ENCODE measurements around the gene ATXN1L.

ATXN1L gene

GRCh38 chr16:71869089-71869488 is 23.3 kb downstream of the ATXN1L start:
- no peak for DNase-seq
- Histone ChIP-seq H3K9me3 (ENCODE audit: severe bottlenecking) (no peaks in the 10 kb centered on the region), H3K36me3 (peaks cover 54% of the 10 kb centered on the region), H3K4me3 (ENCODE audit: low read depth, low read length) (no peak overlapping the region), H3K27ac (no peak overlapping the region), H3K27me3 (ENCODE audit: insufficient read depth, low read depth, severe bottlenecking) (no peaks in the 10 kb centered on the region)
- no peak for TF ChIP-seq CTCF (IDR thresholded peaks at IDR 0.05; ENCODE audit: low read depth, low read length)

GRCh38 chr16:71870818-71871217 is 25.0 kb downstream of the ATXN1L start:
- no peak for DNase-seq
- Histone ChIP-seq H3K27me3 (ENCODE audit: insufficient read depth, low read depth, severe bottlenecking) (no peaks in the 10 kb centered on the region), H3K27ac (no peak overlapping the region), H3K4me3 (ENCODE audit: low read depth, low read length) (no peak overlapping the region), H3K36me3 (peaks cover 52% of the 10 kb centered on the region), H3K9me3 (ENCODE audit: severe bottlenecking) (no peaks in the 10 kb centered on the region)
- TF ChIP-seq CTCF (IDR thresholded peaks at IDR 0.05; ENCODE audit: low read depth, low read length), result no peak

- Histone ChIP-seq H3K27ac (no peak overlapping the region), H3K9me3 (ENCODE audit: severe bottlenecking) (no peaks in the 10 kb centered on the region), H3K27me3 (ENCODE audit: insufficient read depth, low read depth, severe bottlenecking) (no peaks in the 10 kb centered on the region), H3K36me3 (peaks cover 56% of the 10 kb centered on the region), H3K4me3 (ENCODE audit: low read depth, low read length) (no peak overlapping the region)
- no peak for DNase-seq
- TF ChIP-seq CTCF (IDR thresholded peaks at IDR 0.05; ENCODE audit: low read depth, low read length), result no peak
Observed at GRCh38 chr16:71873199-71873598, 27.4 kb downstream of the ATXN1L start.

- Histone ChIP-seq H3K9me3 (ENCODE audit: severe bottlenecking) (no peaks in the 10 kb centered on the region), H3K27ac (no peak overlapping the region), H3K36me3 (peaks cover 73% of the 10 kb centered on the region), H3K4me3 (ENCODE audit: low read depth, low read length) (no peak overlapping the region), H3K27me3 (ENCODE audit: insufficient read depth, low read depth, severe bottlenecking) (no peaks in the 10 kb centered on the region)
- no peak for DNase-seq
- no peak for TF ChIP-seq CTCF (IDR thresholded peaks at IDR 0.05; ENCODE audit: low read depth, low read length)
Observed at GRCh38 chr16:71878911-71879310, 33.1 kb downstream of the ATXN1L start.

GRCh38 chr16:71880176-71880575 is 34.4 kb downstream of the ATXN1L start:
- Histone ChIP-seq H3K4me3 (ENCODE audit: low read depth, low read length) (no peak overlapping the region), H3K27me3 (ENCODE audit: insufficient read depth, low read depth, severe bottlenecking) (no peaks in the 10 kb centered on the region), H3K9me3 (ENCODE audit: severe bottlenecking) (no peaks in the 10 kb centered on the region), H3K36me3 (peaks cover 62% of the 10 kb centered on the region), H3K27ac (no peak overlapping the region)
- DNase-seq, result no peak
- no peak for TF ChIP-seq CTCF (IDR thresholded peaks at IDR 0.05; ENCODE audit: low read depth, low read length)

GRCh38 chr16:71882505-71883167 is 36.9 kb downstream of the ATXN1L start:
- peaks cover 40% of the 10 kb centered on the region for H3K36me3 ChIP-seq
- no peaks in the 10 kb centered on the region for H3K27me3 ChIP-seq (ENCODE audit: insufficient read depth, low read depth, severe bottlenecking)
- H3K9me3 ChIP-seq (ENCODE audit: severe bottlenecking), result no peaks in the 10 kb centered on the region
- peak; percentile 71 for TF ChIP-seq CTCF (IDR thresholded peaks at IDR 0.05; ENCODE audit: low read depth, low read length)
- H3K4me3 ChIP-seq (ENCODE audit: low read depth, low read length), result peak overlapping the region; percentile 98
- DNase-seq, result peak; percentile 76
- H3K27ac ChIP-seq, result peak overlapping the region; percentile 99
